Natural killer cell (primary cell): ENCODE results near the gene DUSP5. TPM values are rescaled to one million over a fixed set of nuclear protein-coding genes. Genes with fewer than 3 reads are reported as not detected.

ENCODE experiments used
- ATAC-seq, 3 donors: fragments of 150-1000 bp in 2 of 3; fragments of 200-7000 bp in 1 of 3; cut with Tn5 transposase; 1 replicate in 1 of 3; 2 replicates in 2 of 3; pipeline ENCODE4 v1.10.0; 2021; ENCODE audit warnings: mild to moderate bottlenecking in 2 of 3, moderate library complexity in 2 of 3
- DNase-seq, 2 donors: peaks; one replicate each; pipeline versions ENCODE4 v3.0.0 to v3.0.0-alpha.2; 2013 to 2021; ENCODE audit warnings: mixed read lengths in 1 of 2
- H3K27ac ChIP-seq: one replicate; pipeline ENCODE4 v1.5.1; 2013; ENCODE audit warnings: mild to moderate bottlenecking, low read length
- H3K27me3 ChIP-seq: one replicate; pipeline ENCODE4 v1.6.1; 2013; ENCODE audit warnings: low read length; ENCODE audit not compliant: control insufficient read depth, insufficient read depth
- H3K36me3 ChIP-seq: one replicate; pipeline ENCODE4 v1.6.1; 2013; ENCODE audit warnings: low read length; ENCODE audit not compliant: control insufficient read depth, insufficient read depth
- H3K4me1 ChIP-seq: one replicate; pipeline ENCODE4 v1.6.1; 2013; ENCODE audit warnings: low read length; ENCODE audit not compliant: control insufficient read depth, insufficient read depth
- H3K4me3 ChIP-seq: one replicate; pipeline ENCODE4 v1.5.1; 2013; ENCODE audit warnings: low read length
- H3K9me3 ChIP-seq: one replicate; pipeline ENCODE4 v1.6.1; 2013; ENCODE audit warnings: low read length; ENCODE audit not compliant: control insufficient read depth, insufficient read depth
- H3K27ac Mint-ChIP-seq, 2 donors: one replicate each; pipeline ENCODE4 v1.8.0; 2022; ENCODE audit warnings: mild to moderate bottlenecking in 2 of 2, mixed read lengths in 2 of 2, moderate library complexity in 1 of 2
- H3K27me3 Mint-ChIP-seq, 2 donors: one replicate each; pipeline ENCODE4 v1.8.0; 2022; ENCODE audit warnings: low read depth in 2 of 2, mixed read lengths in 2 of 2
- H3K36me3 Mint-ChIP-seq: one replicate; pipeline ENCODE4 v1.8.0; 2022; ENCODE audit warnings: mixed read lengths
- H3K4me1 Mint-ChIP-seq, 2 donors: one replicate each; pipeline ENCODE4 v1.8.0; 2022; ENCODE audit warnings: mixed read lengths in 2 of 2
- H3K4me3 Mint-ChIP-seq: one replicate; pipeline ENCODE4 v1.8.0; 2022; ENCODE audit warnings: mild to moderate bottlenecking, moderate library complexity, mixed read lengths
- H3K9me3 Mint-ChIP-seq, 2 donors: one replicate each; pipeline ENCODE4 v1.8.0; 2022; ENCODE audit warnings: mixed read lengths in 2 of 2
- WGBS: methylation state at CpG from one replicate; pipeline ENCODE4 v1.1.7; 2013; ENCODE audit warnings: missing lambda C conversion rate; ENCODE audit not compliant: insufficient coverage; 5-methylcytosine and 5-hydroxymethylcytosine counted together
- intact Hi-C: fragments of 100-400 bp; cut with micrococcal nuclease; formaldehyde crosslinking; loops from one replicate; pipeline ENCODE4 v1.14.2; 2022
- total RNA-seq, 4 donors: library from RNA; stranded (reverse); fragments of 120-200 nt in 1 of 4; gene quantifications; one replicate each; pipeline versions ENCODE4 v1.2.3 to v1.2.4, GENCODE V29; 2013 to 2022
- TF ChIP-seq, protein P1 (sequence below): fragments of 200-600 bp; IDR thresholded peaks from one replicate; pipeline ENCODE4 v1.8.0; 2022; ENCODE audit warnings: antibody characterized with exemption

The DUSP5 gene
- total RNA-seq, 3 donors from 2014 or later (not counting 1 experiment from before 2014, with no cell fraction given): 56.3 to 98.9 (median 69.6) TPM

DNA sequence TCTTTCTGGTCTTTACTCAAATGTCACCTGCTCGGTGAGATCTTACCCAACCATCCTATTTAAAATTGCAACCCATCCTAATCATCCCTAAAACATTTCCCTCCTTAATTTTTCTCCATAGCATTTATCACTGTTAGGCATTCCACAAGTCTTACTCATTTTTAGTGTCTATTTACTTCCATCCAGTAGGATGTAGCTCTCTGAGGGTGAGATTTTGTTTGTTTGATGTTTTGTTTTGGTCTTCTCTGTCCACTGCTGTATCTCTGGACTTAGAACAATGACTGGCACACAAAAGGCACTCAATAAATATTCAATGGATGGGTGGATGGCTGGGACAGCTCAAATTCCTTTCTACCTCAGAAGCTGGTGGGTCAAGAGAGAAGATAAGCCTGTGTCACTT, 15.8 kb upstream of the DUSP5 start:
- Histone ChIP-seq H3K9me3 (no peaks in the 10 kb centered on the region), H3K27me3 (no peaks in the 10 kb centered on the region), H3K36me3 (no peaks in the 10 kb centered on the region), H3K4me1 (no peaks in the 10 kb centered on the region), H3K27ac (no peak overlapping the region), H3K4me3 (no peak overlapping the region)
- WGBS: 85% methylated on average over 1 of the region's 1 CpG
- peaks cover 0 to 6% of the 10 kb centered on the region in 2 donors for H3K4me1 Mint-ChIP-seq
- no peaks in the 10 kb centered on the region for H3K36me3 Mint-ChIP-seq
- H3K4me3 Mint-ChIP-seq: no peak overlapping the region
- intact Hi-C loops: no loop called here
- TF ChIP-seq, protein P1, sequence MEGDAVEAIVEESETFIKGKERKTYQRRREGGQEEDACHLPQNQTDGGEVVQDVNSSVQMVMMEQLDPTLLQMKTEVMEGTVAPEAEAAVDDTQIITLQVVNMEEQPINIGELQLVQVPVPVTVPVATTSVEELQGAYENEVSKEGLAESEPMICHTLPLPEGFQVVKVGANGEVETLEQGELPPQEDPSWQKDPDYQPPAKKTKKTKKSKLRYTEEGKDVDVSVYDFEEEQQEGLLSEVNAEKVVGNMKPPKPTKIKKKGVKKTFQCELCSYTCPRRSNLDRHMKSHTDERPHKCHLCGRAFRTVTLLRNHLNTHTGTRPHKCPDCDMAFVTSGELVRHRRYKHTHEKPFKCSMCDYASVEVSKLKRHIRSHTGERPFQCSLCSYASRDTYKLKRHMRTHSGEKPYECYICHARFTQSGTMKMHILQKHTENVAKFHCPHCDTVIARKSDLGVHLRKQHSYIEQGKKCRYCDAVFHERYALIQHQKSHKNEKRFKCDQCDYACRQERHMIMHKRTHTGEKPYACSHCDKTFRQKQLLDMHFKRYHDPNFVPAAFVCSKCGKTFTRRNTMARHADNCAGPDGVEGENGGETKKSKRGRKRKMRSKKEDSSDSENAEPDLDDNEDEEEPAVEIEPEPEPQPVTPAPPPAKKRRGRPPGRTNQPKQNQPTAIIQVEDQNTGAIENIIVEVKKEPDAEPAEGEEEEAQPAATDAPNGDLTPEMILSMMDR: no peak
- no peak for DNase-seq
- H3K27me3 Mint-ChIP-seq: peaks cover under 1 to 6% of the 10 kb centered on the region in 2 donors
- ATAC-seq: no peak
- H3K9me3 Mint-ChIP-seq: no peaks in the 10 kb centered on the region
- H3K27ac Mint-ChIP-seq: no peak overlapping the region

DNA sequence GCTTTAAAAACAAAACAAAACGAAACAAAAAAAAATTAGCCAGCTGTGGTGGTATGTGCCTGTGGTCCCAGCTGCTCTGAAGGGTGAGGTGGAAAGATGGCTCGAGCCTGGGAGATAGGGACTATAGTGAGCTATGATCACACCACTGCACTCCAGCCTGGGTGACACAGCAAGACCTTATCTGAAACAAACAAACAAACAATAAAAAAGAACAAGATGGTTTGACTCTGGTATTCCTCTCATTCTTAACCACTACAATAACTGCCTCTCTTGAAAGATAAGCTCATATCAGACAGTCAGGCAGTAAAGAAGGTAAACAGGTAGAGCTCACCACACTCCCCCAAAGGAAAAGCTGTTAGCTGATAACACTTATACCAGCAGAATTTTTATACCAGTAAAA, 14.1 kb upstream of the DUSP5 start:
- intact Hi-C loops: no loop called here
- TF ChIP-seq, protein P1: no peak
- 73% methylated on average over 2 of the region's 2 CpGs for WGBS
- Histone ChIP-seq H3K4me3 (no peak overlapping the region), H3K4me1 (no peaks in the 10 kb centered on the region), H3K27me3 (no peaks in the 10 kb centered on the region), H3K36me3 (no peaks in the 10 kb centered on the region), H3K27ac (no peak overlapping the region), H3K9me3 (no peaks in the 10 kb centered on the region)
- Mint-ChIP-seq H3K27me3 (no peaks in the 10 kb centered on the region), H3K4me1 (peaks cover 0 to 8% of the 10 kb centered on the region in 2 donors), H3K27ac (no peak overlapping the region), H3K36me3 (no peaks in the 10 kb centered on the region), H3K4me3 (no peak overlapping the region), H3K9me3 (no peaks in the 10 kb centered on the region)
- ATAC-seq (no peak), DNase-seq (no peak)

DNA sequence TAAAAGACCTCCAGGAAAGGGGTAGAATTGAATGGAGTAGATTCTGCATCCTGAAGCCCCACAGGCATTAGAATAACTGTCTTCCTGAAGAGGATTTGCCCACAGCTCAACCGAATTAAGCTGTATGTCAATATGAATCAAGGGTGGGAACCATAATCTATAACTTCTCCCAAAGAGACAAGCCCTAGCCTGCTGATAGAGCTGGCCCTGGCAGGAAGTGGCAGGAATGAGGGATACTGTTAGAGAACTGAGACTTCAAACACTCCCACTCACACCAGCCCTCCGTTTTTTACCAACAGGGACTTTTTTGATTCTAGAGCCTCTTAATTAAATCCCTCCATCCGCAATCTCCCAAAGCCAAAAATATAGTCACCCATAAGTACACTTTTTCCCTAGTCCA, 12.2 kb upstream of the DUSP5 start:
- Mint-ChIP-seq H3K36me3 (no peaks in the 10 kb centered on the region), H3K27ac (no peak overlapping the region), H3K9me3 (no peaks in the 10 kb centered on the region), H3K4me3 (no peak overlapping the region), H3K4me1 (peaks cover 8 to 16% of the 10 kb centered on the region in 2 donors), H3K27me3 (no peaks in the 10 kb centered on the region)
- 80% methylated on average over 2 of the region's 3 CpGs for WGBS
- no peaks in the 10 kb centered on the region for H3K4me1 ChIP-seq
- no peaks in the 10 kb centered on the region for H3K36me3 ChIP-seq
- no peak for ATAC-seq
- intact Hi-C loops: no loop called here
- TF ChIP-seq, protein P1: no peak
- no peak overlapping the region for H3K27ac ChIP-seq
- H3K9me3 ChIP-seq: no peaks in the 10 kb centered on the region
- DNase-seq: no peak
- H3K27me3 ChIP-seq: no peaks in the 10 kb centered on the region
- no peak overlapping the region for H3K4me3 ChIP-seq

DNA sequence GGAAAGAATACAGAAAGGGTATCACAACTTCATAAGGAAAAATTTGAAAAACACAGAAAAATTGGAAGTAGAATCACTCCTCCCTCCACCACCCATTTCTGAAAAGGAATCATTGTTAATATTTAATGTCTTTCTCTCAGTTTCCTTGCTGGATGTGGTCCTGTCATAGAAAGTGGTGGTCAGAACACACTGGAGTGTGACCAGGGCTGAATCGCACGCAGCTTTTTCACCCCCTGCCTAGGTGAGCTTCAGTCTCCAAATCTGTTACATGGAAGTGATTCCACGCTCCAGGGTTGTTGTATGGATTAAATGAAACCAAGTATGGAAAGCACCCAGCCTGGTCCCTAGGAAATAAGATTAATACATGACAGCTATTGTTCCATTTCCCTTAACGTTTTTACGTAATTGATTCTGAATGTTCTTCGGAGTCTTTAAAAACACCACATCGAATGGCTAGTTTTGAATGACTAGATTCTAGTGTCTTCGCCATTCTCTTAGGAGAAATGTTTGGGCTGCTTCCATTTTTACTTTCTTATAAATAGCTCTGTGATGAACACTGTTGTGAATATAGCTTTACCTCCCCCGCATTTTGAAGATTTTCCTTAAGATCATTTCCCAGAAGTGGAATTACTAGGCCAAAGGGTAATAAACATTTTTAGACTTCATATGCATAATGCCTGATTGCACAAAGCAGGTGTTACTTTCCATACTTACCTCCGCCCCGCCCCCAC, 10.9 kb upstream of the DUSP5 start:
- Mint-ChIP-seq H3K27me3 (no peaks in the 10 kb centered on the region), H3K27ac (no peak overlapping the region), H3K36me3 (no peaks in the 10 kb centered on the region), H3K4me3 (no peak overlapping the region), H3K9me3 (no peaks in the 10 kb centered on the region), H3K4me1 (peaks cover 8 to 16% of the 10 kb centered on the region in 2 donors)
- Histone ChIP-seq H3K9me3 (no peaks in the 10 kb centered on the region), H3K4me3 (no peak overlapping the region), H3K4me1 (no peaks in the 10 kb centered on the region), H3K27me3 (no peaks in the 10 kb centered on the region), H3K27ac (no peak overlapping the region), H3K36me3 (no peaks in the 10 kb centered on the region)
- intact Hi-C loops: no loop called here
- no peak for DNase-seq
- TF ChIP-seq, protein P1: no peak
- 94% methylated on average over 10 of the region's 11 CpGs for WGBS
- no peak for ATAC-seq
